CD14-positive monocyte (primary cell): Measurements from ENCODE around the gene EPN3. TPM values are rescaled to one million over a fixed set of nuclear protein-coding genes. Genes with fewer than 3 reads are reported as not detected.

ENCODE experiments used
- DNase-seq, 3 donors: peaks; one replicate each; pipeline ENCODE4 v3.0.0-alpha.2; 2011 to 2022
- H2AFZ ChIP-seq: 2 replicates; pipeline ENCODE4 v1.6.0; 2012; ENCODE audit warnings: mild to moderate bottlenecking, low read depth, low read length, inconsistent platforms; ENCODE audit not compliant: insufficient read depth, poor library complexity, severe bottlenecking
- H3K27ac ChIP-seq, 2 donors: 1 replicate in 1 of 2; 2 replicates in 1 of 2; pipeline ENCODE4 v1.5.1; 2012 to 2013; ENCODE audit warnings: low read length in 2 of 2, control low read depth in 1 of 2, inconsistent platforms in 1 of 2, low read depth in 1 of 2, mild to moderate bottlenecking in 1 of 2
- H3K27me3 ChIP-seq, 2 donors: one replicate each; pipeline versions ENCODE4 v1.6.0 to v1.6.1; 2011 to 2013; ENCODE audit warnings: low read length in 2 of 2; ENCODE audit not compliant: control insufficient read depth in 2 of 2, insufficient read depth in 2 of 2
- H3K36me3 ChIP-seq, 2 donors: replicated peaks in 1 of 2; 1 replicate in 1 of 2; 2 replicates in 1 of 2; pipeline versions ENCODE4 v1.5.1 to v1.6.1; 2012 to 2013; ENCODE audit warnings: low read length in 2 of 2, control low read depth in 1 of 2, inconsistent platforms in 1 of 2, mild to moderate bottlenecking in 1 of 2; ENCODE audit not compliant: insufficient read depth in 2 of 2, control insufficient read depth in 1 of 2
- H3K4me1 ChIP-seq, 2 donors: 1 replicate in 1 of 2; 2 replicates in 1 of 2; pipeline versions ENCODE4 v1.5.1 to v1.6.1; 2012 to 2013; ENCODE audit warnings: low read length in 2 of 2, control low read depth in 1 of 2, inconsistent platforms in 1 of 2, mild to moderate bottlenecking in 1 of 2, moderate library complexity in 1 of 2; ENCODE audit not compliant: insufficient read depth in 2 of 2, control insufficient read depth in 1 of 2
- H3K4me2 ChIP-seq: replicated peaks from 2 replicates; pipeline ENCODE3; 2012; ENCODE audit warnings: low read length, moderate library complexity, mild to moderate bottlenecking; ENCODE audit not compliant: poor library complexity, severe bottlenecking; ENCODE audit errors: extremely low read depth
- H3K4me3 ChIP-seq, 3 experiments: fragments of 200-600 bp in 1 of 3; sonication (generic) in 1 of 3; replicated peaks in 1 of 3; 1 replicate in 2 of 3; 2 replicates in 1 of 3; pipeline ENCODE4 v1.5.1; 2011 to 2013; ENCODE audit warnings: low read length in 3 of 3, mild to moderate bottlenecking in 3 of 3, control low read depth in 2 of 3, low read depth in 2 of 3, inconsistent platforms in 1 of 3, moderate library complexity in 1 of 3
- H3K79me2 ChIP-seq: 2 replicates; pipeline ENCODE4 v1.6.0; 2012; ENCODE audit warnings: mild to moderate bottlenecking, control low read depth, inconsistent platforms, low read length, moderate library complexity; ENCODE audit not compliant: insufficient read depth
- H3K9ac ChIP-seq: 2 replicates; pipeline ENCODE4 v1.6.0; 2017; ENCODE audit warnings: low read length, mild to moderate bottlenecking; ENCODE audit not compliant: insufficient read depth, poor library complexity, severe bottlenecking
- H3K9me3 ChIP-seq, 2 donors: replicated peaks in 1 of 2; 1 replicate in 1 of 2; 2 replicates in 1 of 2; pipeline versions ENCODE4 v1.5.1 to v1.6.1; 2012 to 2013; ENCODE audit warnings: low read length in 2 of 2, control low read depth in 1 of 2; ENCODE audit not compliant: control insufficient read depth in 1 of 2, insufficient read depth in 1 of 2
- H4K20me1 ChIP-seq: 2 replicates; pipeline ENCODE4 v1.6.0; 2012; ENCODE audit warnings: mild to moderate bottlenecking, low read length, control low read depth, moderate library complexity; ENCODE audit not compliant: insufficient read depth
- H3K27ac Mint-ChIP-seq, 7 donors: one replicate each; pipeline ENCODE4 v1.8.0; 2020; ENCODE audit warnings: mild to moderate bottlenecking in 7 of 7, mixed read lengths in 7 of 7, moderate library complexity in 6 of 7, inconsistent platforms in 2 of 7
- H3K27me3 Mint-ChIP-seq, 3 donors: one replicate each; pipeline ENCODE4 v1.8.0; 2021 to 2022; ENCODE audit warnings: low read depth in 3 of 3, mild to moderate bottlenecking in 3 of 3, mixed read lengths in 3 of 3, moderate library complexity in 3 of 3, inconsistent platforms in 1 of 3
- H3K36me3 Mint-ChIP-seq, 2 donors: one replicate each; pipeline ENCODE4 v1.8.0; 2020; ENCODE audit warnings: mixed read lengths in 2 of 2, inconsistent platforms in 1 of 2, mild to moderate bottlenecking in 1 of 2
- H3K4me1 Mint-ChIP-seq: one replicate; pipeline ENCODE4 v1.8.0; 2020; ENCODE audit warnings: mild to moderate bottlenecking, mixed read lengths
- H3K4me3 Mint-ChIP-seq, 2 donors: one replicate each; pipeline ENCODE4 v1.8.0; 2020; ENCODE audit warnings: mild to moderate bottlenecking in 2 of 2, mixed read lengths in 2 of 2, moderate library complexity in 1 of 2
- H3K9me3 Mint-ChIP-seq, 7 donors: one replicate each; pipeline ENCODE4 v1.8.0; 2020 to 2022; ENCODE audit warnings: mixed read lengths in 7 of 7, mild to moderate bottlenecking in 6 of 7, moderate library complexity in 6 of 7, inconsistent platforms in 2 of 7
- CTCF ChIP-seq: fragments of 200-600 bp; IDR thresholded peaks from one replicate; pipeline ENCODE4 v1.8.0; 2022; ENCODE audit warnings: antibody characterized with exemption, mild to moderate bottlenecking
- WGBS: methylation state at CpG from one replicate; pipeline ENCODE4 v1.1.5; 2013; ENCODE audit warnings: missing lambda C conversion rate; ENCODE audit not compliant: insufficient coverage; 5-methylcytosine and 5-hydroxymethylcytosine counted together
- intact Hi-C, 2 donors: fragments of 100-400 bp; cut with micrococcal nuclease; formaldehyde crosslinking; loops; one replicate each; pipeline versions ENCODE4 v1.15.0 to v1.15.1; 2023
- polyA plus RNA-seq, 3 donors: library from polyadenylated mRNA; depleted of rRNA in 1 of 3; unstranded in 2 of 3; stranded (reverse) in 1 of 3; fragments of 300-500 nt in 2 of 3; fragments of >200 nt in 1 of 3; fragmentation: Illumina TruSeq in 2 of 3; gene quantifications; 1 replicate in 2 of 3; 2 replicates in 1 of 3; pipeline ENCODE4 v1.2.3, GENCODE V29; 2012 to 2021

EPN3 gene
- polyA plus RNA-seq, 3 donors, result not detected

- Histone ChIP-seq H3K36me3 (peaks cover 7 to 10% of the 10 kb centered on the region in 2 donors), H3K79me2 (no peaks in the 10 kb centered on the region), H3K4me2 (no peak overlapping the region), H3K27me3 (peaks cover 20 to 45% of the 10 kb centered on the region in 2 donors), H3K9ac (no peak overlapping the region), H3K4me3 (no peak overlapping the region), H4K20me1 (peaks cover 5% of the 10 kb centered on the region), H3K27ac (no peak overlapping the region), H3K4me1 (peaks cover 30 to 31% of the 10 kb centered on the region in 2 donors), H3K9me3 (peaks cover 0 to 4% of the 10 kb centered on the region in 2 donors), H2AFZ (no peak overlapping the region)
- 60% methylated on average over 2 of the region's 5 CpGs for WGBS
- H3K36me3 Mint-ChIP-seq, result peaks cover 6 to 11% of the 10 kb centered on the region in 2 donors
- intact Hi-C loops, result no loop called here
- H3K4me3 Mint-ChIP-seq, result peak overlapping the region in 1 of 2 donors; percentile 20
- no peak for DNase-seq
- H3K27ac Mint-ChIP-seq, result no peak overlapping the region
- TF ChIP-seq CTCF, result no peak
- peaks cover 18% of the 10 kb centered on the region for H3K4me1 Mint-ChIP-seq
- H3K27me3 Mint-ChIP-seq, result peaks cover 26 to 52% (median 42%) of the 10 kb centered on the region in 3 donors
- H3K9me3 Mint-ChIP-seq, result peaks cover 0 to 16% (median 0%) of the 10 kb centered on the region in 7 donors
These were observed 24.3 kb downstream of the EPN3 start for GRCh38 chr17:50556803-50557202.

GRCh38 chr17:50557630-50558029 is 25.1 kb downstream of the EPN3 start:
- Mint-ChIP-seq H3K9me3 (peaks cover 0 to 18% (median 3%) of the 10 kb centered on the region in 7 donors), H3K27ac (no peak overlapping the region), H3K36me3 (peaks cover 6 to 11% of the 10 kb centered on the region in 2 donors), H3K4me3 (peak overlapping the region in 1 of 2 donors; percentile 89), H3K27me3 (peaks cover 33 to 61% (median 51%) of the 10 kb centered on the region in 3 donors), H3K4me1 (peaks cover 22% of the 10 kb centered on the region)
- no peak for DNase-seq
- no peak for TF ChIP-seq CTCF
- WGBS, result no CpG with 5 or more reads among the region's 4 CpGs
- no peak overlapping the region for H3K4me2 ChIP-seq
- no peak overlapping the region for H2AFZ ChIP-seq
- H4K20me1 ChIP-seq, result peaks cover 5% of the 10 kb centered on the region
- H3K4me3 ChIP-seq, result no peak overlapping the region
- no peak overlapping the region for H3K27ac ChIP-seq
- H3K9me3 ChIP-seq, result peaks cover 0 to 5% of the 10 kb centered on the region in 2 donors
- intact Hi-C loops, result no loop called here
- H3K27me3 ChIP-seq, result peaks cover 26 to 53% of the 10 kb centered on the region in 2 donors
- H3K79me2 ChIP-seq, result no peaks in the 10 kb centered on the region
- peaks cover 7 to 8% of the 10 kb centered on the region in 2 donors for H3K36me3 ChIP-seq
- H3K4me1 ChIP-seq, result peaks cover 30 to 31% of the 10 kb centered on the region in 2 donors
- H3K9ac ChIP-seq, result no peak overlapping the region
